ENCODE results near the gene MCF2L2. TPM values are rescaled to one million over a fixed set of nuclear protein-coding genes. Genes with fewer than 3 reads are reported as not detected.

Gene MCF2L2
- total and polyA plus RNA-seq, 2 of the 13 experiments (the other 11 are each of a cell fraction or from before 2014, with no cell fraction given): not detected

DNA sequence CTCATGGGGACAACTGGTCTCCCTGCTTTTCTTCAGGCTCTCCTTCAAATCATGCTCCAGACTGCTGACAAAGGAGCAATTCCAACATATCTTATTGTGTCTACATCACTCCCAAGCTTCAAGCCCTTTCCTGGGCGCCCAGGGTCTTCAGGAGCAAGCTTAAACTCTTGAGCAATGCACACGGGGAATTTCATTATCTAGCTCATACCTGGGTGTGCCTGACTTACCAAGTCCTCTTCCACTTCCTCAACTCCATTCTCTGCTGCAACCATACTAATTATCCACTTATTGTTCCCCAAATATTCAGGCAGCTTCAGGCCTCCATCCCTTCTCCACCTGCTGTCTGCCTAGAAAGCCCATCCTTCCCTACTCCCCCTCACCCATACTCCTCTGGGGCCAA, 124.7 kb downstream of the MCF2L2 start:
- Histone ChIP-seq H3K36me3 (replicated peaks in 1 of 2; ENCODE audit: control insufficient read depth in 1 of 2, insufficient read depth in 2 of 2, low read length in 2 of 2) (no peaks in the 10 kb centered on the region), H3K9me3 (ENCODE audit: low read length) (no peaks in the 10 kb centered on the region), H3K4me3 (replicated peaks in 1 of 3; ENCODE audit: insufficient read depth in 1 of 3, low read depth in 2 of 3, low read length in 3 of 3) (no peak overlapping the region), H3K27me3 (ENCODE audit: control insufficient read depth in 1 of 2, insufficient read depth in 2 of 2, low read length in 2 of 2) (peaks cover 1 to 33% of the 10 kb centered on the region in 2 experiments; a peak in 4 of 5 replicates), H3K4me1 (ENCODE audit: insufficient read depth, low read length) (peaks cover under 1% of the 10 kb centered on the region; the same call in 1 of the 2 replicates), H3K9ac (ENCODE audit: insufficient read depth, low read depth, low read length) (no peak overlapping the region), H3K27ac (ENCODE audit: extremely low read length, insufficient read depth, low read length) (no peak overlapping the region), H3K79me2 (ENCODE audit: insufficient read depth, low read length) (no peaks in the 10 kb centered on the region), H2AFZ (ENCODE audit: low read length) (no peak overlapping the region), H4K20me1 (ENCODE audit: insufficient read depth, low read length) (no peaks in the 10 kb centered on the region), H3K4me2 (ENCODE audit: low read depth, low read length) (no peak overlapping the region)
- in situ Hi-C loops (cut with HindIII; ENCODE audit: extremely low pct_ligation_motif_present, low pct_unique_long_range_greater_than_20kb) (no loop called here), intact Hi-C loops (cut with micrococcal nuclease; ENCODE audit: unreplicated experiment) (no loop called here)
- POLR2A ChIA-PET: no interaction called here
- FAIRE-seq: no peak
- no peak for ATAC-seq
- no peak for DNase-seq (ENCODE audit: low spot score)
- BruUV-seq (replicated peaks): no TSS peak
- CTCF ChIA-PET (ENCODE audit: low intra/inter-chr PET ratio, low total read pairs): no interaction called here
- TF ChIP-seq, protein P1, sequence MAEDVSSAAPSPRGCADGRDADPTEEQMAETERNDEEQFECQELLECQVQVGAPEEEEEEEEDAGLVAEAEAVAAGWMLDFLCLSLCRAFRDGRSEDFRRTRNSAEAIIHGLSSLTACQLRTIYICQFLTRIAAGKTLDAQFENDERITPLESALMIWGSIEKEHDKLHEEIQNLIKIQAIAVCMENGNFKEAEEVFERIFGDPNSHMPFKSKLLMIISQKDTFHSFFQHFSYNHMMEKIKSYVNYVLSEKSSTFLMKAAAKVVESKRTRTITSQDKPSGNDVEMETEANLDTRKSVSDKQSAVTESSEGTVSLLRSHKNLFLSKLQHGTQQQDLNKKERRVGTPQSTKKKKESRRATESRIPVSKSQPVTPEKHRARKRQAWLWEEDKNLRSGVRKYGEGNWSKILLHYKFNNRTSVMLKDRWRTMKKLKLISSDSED (CRISPR knock-in tag; IDR thresholded peaks at IDR 0.05): no peak
- TF ChIP-seq ZNF225 (CRISPR knock-in tag; IDR thresholded peaks at IDR 0.05) (no peak), TBP (CRISPR knock-in tag; IDR thresholded peaks at IDR 0.05) (no peak), SOX6 (IDR thresholded peaks at IDR 0.05) (no peak), SOX6 (CRISPR knock-in tag; IDR thresholded peaks at IDR 0.05) (no peak), ATF1 (CRISPR knock-in tag; IDR thresholded peaks at IDR 0.05) (no peak)
- TF ChIP-seq, protein P2, sequence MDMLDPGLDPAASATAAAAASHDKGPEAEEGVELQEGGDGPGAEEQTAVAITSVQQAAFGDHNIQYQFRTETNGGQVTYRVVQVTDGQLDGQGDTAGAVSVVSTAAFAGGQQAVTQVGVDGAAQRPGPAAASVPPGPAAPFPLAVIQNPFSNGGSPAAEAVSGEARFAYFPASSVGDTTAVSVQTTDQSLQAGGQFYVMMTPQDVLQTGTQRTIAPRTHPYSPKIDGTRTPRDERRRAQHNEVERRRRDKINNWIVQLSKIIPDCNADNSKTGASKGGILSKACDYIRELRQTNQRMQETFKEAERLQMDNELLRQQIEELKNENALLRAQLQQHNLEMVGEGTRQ (IDR thresholded peaks at IDR 0.05; ENCODE audit: low read depth, low read length): no peak
- TF ChIP-seq, protein P2 (CRISPR knock-in tag; IDR thresholded peaks at IDR 0.05; ENCODE audit: borderline replicate concordance): no peak
- 5% methylated on average over 2 of the region's 2 CpGs for WGBS (ENCODE audit: low lambda C conversion rate)

All from HepG2 (cell line).